Activated naive CD4-positive, alpha-beta T cell treated with anti-CD3 and anti-CD28 coated beads, Interleukin-2, amount 10 ng/mL, durations not matched to agents 7 days and 5 days (primary cell): ENCODE data around the gene MTSS2.

Source experiments
- CTCF ChIA-PET: fragments of 350-600 bp; sonication (Branson Sonifier 250); formaldehyde crosslinking; loops from one replicate; lab custom pipeline; 2021; ENCODE audit warnings: antibody characterized with exemption; lab: Charles Lee
- DNase-seq: peaks from one replicate; pipeline ENCODE4 v3.0.0-alpha.2; 2020
- H3K27ac Mint-ChIP-seq: one replicate; pipeline ENCODE4 v1.8.0; 2021; ENCODE audit warnings: mild to moderate bottlenecking, moderate library complexity, mixed read lengths
- H3K27me3 Mint-ChIP-seq: one replicate; pipeline ENCODE4 v1.8.0; 2021; ENCODE audit warnings: mild to moderate bottlenecking, mixed read lengths
- H3K36me3 Mint-ChIP-seq: one replicate; pipeline ENCODE4 v1.8.0; 2021; ENCODE audit warnings: mixed read lengths
- H3K4me1 Mint-ChIP-seq: one replicate; pipeline ENCODE4 v1.8.0; 2021; ENCODE audit warnings: mixed read lengths
- H3K4me3 Mint-ChIP-seq: one replicate; pipeline ENCODE4 v1.8.0; 2021; ENCODE audit warnings: mild to moderate bottlenecking, moderate library complexity, mixed read lengths
- H3K9me3 Mint-ChIP-seq: one replicate; pipeline ENCODE4 v1.8.0; 2021; ENCODE audit warnings: mixed read lengths

MTSS2 gene, protein sequence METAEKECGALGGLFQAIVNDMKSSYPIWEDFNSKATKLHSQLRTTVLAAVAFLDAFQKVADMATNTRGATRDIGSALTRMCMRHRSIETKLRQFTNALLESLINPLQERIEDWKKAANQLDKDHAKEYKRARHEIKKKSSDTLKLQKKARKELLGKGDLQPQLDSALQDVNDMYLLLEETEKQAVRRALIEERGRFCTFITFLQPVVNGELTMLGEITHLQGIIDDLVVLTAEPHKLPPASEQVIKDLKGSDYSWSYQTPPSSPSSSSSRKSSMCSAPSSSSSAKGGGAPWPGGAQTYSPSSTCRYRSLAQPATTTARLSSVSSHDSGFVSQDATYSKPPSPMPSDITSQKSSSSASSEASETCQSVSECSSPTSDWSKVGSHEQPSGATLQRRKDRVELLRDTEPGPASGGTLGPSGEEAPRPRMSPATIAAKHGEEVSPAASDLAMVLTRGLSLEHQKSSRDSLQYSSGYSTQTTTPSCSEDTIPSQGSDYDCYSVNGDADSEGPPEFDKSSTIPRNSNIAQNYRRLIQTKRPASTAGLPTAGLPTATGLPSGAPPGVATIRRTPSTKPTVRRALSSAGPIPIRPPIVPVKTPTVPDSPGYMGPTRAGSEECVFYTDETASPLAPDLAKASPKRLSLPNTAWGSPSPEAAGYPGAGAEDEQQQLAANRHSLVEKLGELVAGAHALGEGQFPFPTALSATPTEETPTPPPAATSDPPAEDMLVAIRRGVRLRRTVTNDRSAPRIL

DNA sequence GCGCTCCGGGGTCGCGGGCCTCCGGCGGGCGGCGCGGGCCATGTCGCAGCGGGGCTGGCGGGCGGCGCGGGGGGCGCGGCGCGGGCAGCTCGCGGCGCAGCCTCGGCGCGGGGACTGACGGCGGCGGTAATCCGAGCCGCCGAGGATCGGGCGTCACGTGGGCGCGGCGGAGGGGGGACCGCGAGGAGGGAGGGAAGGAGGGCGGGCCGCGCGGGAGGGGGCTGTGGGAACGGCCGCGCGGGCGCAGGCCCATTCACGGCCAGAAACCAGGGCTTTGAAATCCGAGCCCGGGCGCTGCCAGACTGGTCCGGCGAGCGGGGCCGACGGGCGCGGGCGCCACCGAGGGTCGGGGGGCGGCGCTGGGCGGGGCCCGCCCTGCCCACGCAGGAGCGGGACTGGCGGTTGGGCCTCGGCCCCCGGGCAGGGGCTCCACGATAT lies at the start of gene MTSS2:
TSS of gene MTSS2 (minus strand) at position 116 of the 438 bp plus-strand sequence. CDS start 262 bp downstream, outside the sequence.
- H3K4me1 Mint-ChIP-seq, result peaks cover 25% of the 10 kb centered on the region
- peaks cover 2% of the 10 kb centered on the region for H3K36me3 Mint-ChIP-seq
- H3K27ac Mint-ChIP-seq, result peak within 1 kb of the TSS; percentile 52
- H3K4me3 Mint-ChIP-seq, result peak within 1 kb of the TSS; percentile 76
- peak; percentile 73 for DNase-seq
- peaks cover 48% of the 10 kb centered on the region for H3K27me3 Mint-ChIP-seq
- no peaks in the 10 kb centered on the region for H3K9me3 Mint-ChIP-seq
- CTCF ChIA-PET, result interaction anchor here (6.1 kb wide), 1 partner anchor 85 kb away, joined by 37 read pairs; no protein-coding TSS in a partner anchor

GRCh38 chr16:70735141-70735979 lies 49.5 kb upstream of the MTSS2 start:
- Mint-ChIP-seq H3K27me3 (no peaks in the 10 kb centered on the region), H3K4me1 (peaks cover 76% of the 10 kb centered on the region), H3K4me3 (no peak overlapping the region), H3K36me3 (peaks cover 50% of the 10 kb centered on the region), H3K9me3 (no peaks in the 10 kb centered on the region), H3K27ac (peak overlapping the region; percentile 100)
- peak; percentile 31 for DNase-seq
- CTCF ChIA-PET, result interaction anchor here (2.1 kb wide), 1 partner anchor 35 kb away, joined by 9 read pairs; no protein-coding TSS in a partner anchor

GRCh38 chr16:70734522-70735095 lies 48.8 kb upstream of the MTSS2 start:
- no peak for DNase-seq
- Mint-ChIP-seq H3K4me3 (no peak overlapping the region), H3K27me3 (no peaks in the 10 kb centered on the region), H3K27ac (peak overlapping the region; percentile 100), H3K9me3 (no peaks in the 10 kb centered on the region), H3K4me1 (peaks cover 69% of the 10 kb centered on the region), H3K36me3 (peaks cover 57% of the 10 kb centered on the region)
- CTCF ChIA-PET, result interaction anchor here (2.1 kb wide), 1 partner anchor 36 kb away, joined by 9 read pairs; no protein-coding TSS in a partner anchor

DNA sequence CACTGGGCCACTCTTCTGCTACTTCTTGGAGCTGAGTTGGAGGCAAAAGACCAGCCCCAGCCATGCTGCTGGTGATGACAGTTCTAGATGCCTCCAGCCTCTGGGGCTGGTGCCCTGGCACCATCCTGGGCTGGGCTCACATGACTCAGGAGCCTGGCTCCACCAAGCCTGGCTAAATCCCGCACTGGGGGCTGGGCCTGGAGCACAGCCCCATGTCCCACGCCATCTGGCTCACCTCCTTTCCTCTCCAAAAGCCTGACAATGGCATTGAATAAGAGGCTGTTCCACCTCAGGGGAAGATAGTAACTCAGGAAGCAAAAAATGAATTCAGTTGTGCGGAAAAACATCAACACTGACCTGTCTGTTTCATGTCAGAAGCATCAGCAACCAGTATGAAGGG lies 45.1 kb upstream of the MTSS2 start:
- H3K36me3 Mint-ChIP-seq, result peaks cover 46% of the 10 kb centered on the region
- no peak overlapping the region for H3K4me3 Mint-ChIP-seq
- H3K4me1 Mint-ChIP-seq, result peaks cover 32% of the 10 kb centered on the region
- no peaks in the 10 kb centered on the region for H3K27me3 Mint-ChIP-seq
- no peaks in the 10 kb centered on the region for H3K9me3 Mint-ChIP-seq
- no peak overlapping the region for H3K27ac Mint-ChIP-seq
- CTCF ChIA-PET, result no interaction called here
- DNase-seq, result no peak

- CTCF ChIA-PET, result no interaction called here
- H3K4me3 Mint-ChIP-seq, result no peak overlapping the region
- no peak overlapping the region for H3K27ac Mint-ChIP-seq
- no peaks in the 10 kb centered on the region for H3K27me3 Mint-ChIP-seq
- H3K4me1 Mint-ChIP-seq, result peaks cover 23% of the 10 kb centered on the region
- DNase-seq, result no peak
- H3K36me3 Mint-ChIP-seq, result peaks cover 45% of the 10 kb centered on the region
- no peaks in the 10 kb centered on the region for H3K9me3 Mint-ChIP-seq
These were observed 44.2 kb upstream of the MTSS2 start for GRCh38 chr16:70730031-70730430.

DNA sequence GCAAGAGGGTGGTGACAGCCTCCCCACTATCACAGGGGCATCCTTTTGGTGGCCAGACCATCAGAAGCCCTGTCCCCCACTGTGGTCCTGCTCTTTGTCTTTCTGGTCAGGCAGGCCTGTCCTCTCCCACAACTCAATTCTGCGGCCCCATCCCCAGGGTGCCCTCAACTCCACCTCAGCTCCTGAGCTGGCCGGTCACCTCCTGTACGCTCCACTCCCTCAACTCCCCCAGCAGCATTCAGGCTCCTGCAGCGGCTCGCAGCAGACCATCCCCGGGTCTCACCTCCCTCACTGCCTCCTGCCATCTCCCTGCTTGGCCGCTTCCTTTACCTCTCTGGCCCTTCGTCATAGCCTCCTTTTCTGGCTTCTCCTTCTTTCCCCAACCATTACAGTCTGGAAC lies 43.4 kb upstream of the MTSS2 start:
- DNase-seq, result no peak
- peaks cover 17% of the 10 kb centered on the region for H3K4me1 Mint-ChIP-seq
- H3K36me3 Mint-ChIP-seq, result peaks cover 38% of the 10 kb centered on the region
- CTCF ChIA-PET, result interaction anchor here (1.6 to 3.4 kb wide), 2 partner anchors 9 to 41 kb away, joined by 3 to 9 read pairs; no protein-coding TSS in a partner anchor
- no peak overlapping the region for H3K4me3 Mint-ChIP-seq
- no peak overlapping the region for H3K27ac Mint-ChIP-seq
- H3K27me3 Mint-ChIP-seq, result no peaks in the 10 kb centered on the region
- no peaks in the 10 kb centered on the region for H3K9me3 Mint-ChIP-seq

GRCh38 chr16:70728150-70728549 lies 42.3 kb upstream of the MTSS2 start:
- H3K4me3 Mint-ChIP-seq, result no peak overlapping the region
- CTCF ChIA-PET, result interaction anchor here (1.6 to 3.4 kb wide), 2 partner anchors 10 to 43 kb away, joined by 3 to 9 read pairs; no protein-coding TSS in a partner anchor
- no peaks in the 10 kb centered on the region for H3K9me3 Mint-ChIP-seq
- H3K4me1 Mint-ChIP-seq, result peaks cover 9% of the 10 kb centered on the region
- no peak for DNase-seq
- peaks cover 34% of the 10 kb centered on the region for H3K36me3 Mint-ChIP-seq
- no peak overlapping the region for H3K27ac Mint-ChIP-seq
- no peaks in the 10 kb centered on the region for H3K27me3 Mint-ChIP-seq

DNA sequence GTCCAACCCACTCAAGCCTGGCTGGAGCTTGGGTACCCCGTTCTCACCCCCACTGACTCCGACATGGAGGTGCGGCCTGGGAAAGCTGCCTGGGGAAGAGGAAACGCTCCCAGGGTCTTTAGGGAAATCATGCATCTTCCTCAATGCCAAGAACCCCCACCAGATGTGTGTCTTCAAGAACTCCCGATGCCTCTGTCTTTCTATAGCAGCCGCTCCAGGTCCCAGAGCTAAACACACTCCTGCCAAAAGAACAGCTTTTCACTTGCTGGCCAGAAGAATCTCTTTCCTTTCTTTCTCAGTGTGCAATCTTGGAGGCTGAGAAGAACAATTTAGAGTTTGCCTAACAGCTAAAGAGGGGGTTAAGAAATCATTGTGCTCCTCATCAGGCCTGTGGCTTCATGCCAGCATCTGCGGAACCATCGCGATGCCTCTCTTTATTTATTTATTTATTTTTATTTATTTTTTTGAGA lies 41.1 kb upstream of the MTSS2 start:
- Mint-ChIP-seq H3K36me3 (peaks cover 30% of the 10 kb centered on the region), H3K4me1 (peaks cover under 1% of the 10 kb centered on the region)

GRCh38 chr16:70725912-70726828 lies 40.3 kb upstream of the MTSS2 start:
- peaks cover 24% of the 10 kb centered on the region for H3K36me3 Mint-ChIP-seq
- H3K27ac Mint-ChIP-seq, result no peak overlapping the region
- H3K4me1 Mint-ChIP-seq, result no peaks in the 10 kb centered on the region
- CTCF ChIA-PET, result interaction anchor here (3.4 kb wide), 1 partner anchor 45 kb away, joined by 9 read pairs; no protein-coding TSS in a partner anchor
- H3K27me3 Mint-ChIP-seq, result no peaks in the 10 kb centered on the region
- no peak for DNase-seq
- H3K9me3 Mint-ChIP-seq, result no peaks in the 10 kb centered on the region
- H3K4me3 Mint-ChIP-seq, result no peak overlapping the region

More for the DNA sequence above, 41.1 kb upstream of the MTSS2 start:
- H3K27ac Mint-ChIP-seq, result no peak overlapping the region
- H3K9me3 Mint-ChIP-seq, result no peaks in the 10 kb centered on the region
- CTCF ChIA-PET, result interaction anchor here (3.4 kb wide), 1 partner anchor 44 kb away, joined by 9 read pairs; no protein-coding TSS in a partner anchor
- no peak for DNase-seq
- H3K27me3 Mint-ChIP-seq, result no peaks in the 10 kb centered on the region
- no peak overlapping the region for H3K4me3 Mint-ChIP-seq

- DNase-seq, result no peak
- Mint-ChIP-seq H3K27ac (no peak overlapping the region), H3K9me3 (no peaks in the 10 kb centered on the region), H3K4me3 (no peak overlapping the region), H3K27me3 (no peaks in the 10 kb centered on the region), H3K4me1 (no peaks in the 10 kb centered on the region), H3K36me3 (peaks cover 22% of the 10 kb centered on the region)
- CTCF ChIA-PET, result interaction anchor here (0.6 kb wide), 1 partner anchor 53 kb away, joined by 3 read pairs; no protein-coding TSS in a partner anchor
These were observed 39.4 kb upstream of the MTSS2 start for GRCh38 chr16:70725024-70725911.

DNA sequence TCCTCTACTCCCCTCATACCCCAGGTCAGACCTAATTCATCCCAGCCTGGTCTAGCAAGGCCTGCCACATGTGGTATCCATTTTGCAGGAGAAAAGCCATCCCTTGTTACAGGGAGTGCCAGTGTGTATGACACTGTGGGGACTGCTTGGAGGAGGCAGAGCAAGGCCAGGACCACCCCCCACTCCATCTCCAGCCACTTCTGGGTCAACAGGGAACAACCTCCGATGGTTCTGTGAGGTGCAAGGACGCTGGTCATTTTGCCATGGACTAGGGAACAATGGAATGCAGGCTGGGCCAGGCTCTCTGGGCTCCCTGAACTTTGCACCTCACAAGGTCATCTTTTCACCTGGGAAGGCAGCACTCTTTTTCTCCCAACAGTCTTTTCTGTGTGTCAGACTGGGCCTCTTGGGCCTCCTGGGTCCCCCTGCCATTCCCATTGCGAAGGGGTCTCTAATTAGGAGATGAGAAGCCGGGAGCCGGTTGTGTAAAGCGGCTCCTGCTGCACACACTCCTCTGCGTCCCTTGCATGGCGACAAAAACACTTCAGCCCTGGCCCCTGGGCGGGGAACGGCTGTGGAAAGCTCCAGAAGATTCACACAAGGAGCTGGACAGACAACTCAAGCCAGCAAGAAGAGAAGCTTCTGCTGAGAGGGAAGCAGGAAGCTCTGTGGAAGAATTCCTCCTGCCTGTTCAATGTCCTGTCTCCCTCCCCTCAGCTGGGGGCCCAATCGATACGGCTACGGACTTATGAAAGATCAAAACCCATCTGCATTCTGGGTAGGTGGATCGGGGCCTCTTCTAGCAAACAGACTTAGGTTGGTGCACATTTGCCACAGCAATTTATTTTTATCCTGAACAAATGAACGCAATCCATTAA lies 38.5 kb upstream of the MTSS2 start:
- peaks cover 20% of the 10 kb centered on the region for H3K36me3 Mint-ChIP-seq
- H3K27ac Mint-ChIP-seq, result peak overlapping the region; percentile 37
- DNase-seq, result no peak
- H3K27me3 Mint-ChIP-seq, result no peaks in the 10 kb centered on the region
- H3K9me3 Mint-ChIP-seq, result no peaks in the 10 kb centered on the region
- H3K4me1 Mint-ChIP-seq, result no peaks in the 10 kb centered on the region
- H3K4me3 Mint-ChIP-seq, result no peak overlapping the region
- CTCF ChIA-PET, result interaction anchor here (0.6 kb wide), 1 partner anchor 54 kb away, joined by 3 read pairs; no protein-coding TSS in a partner anchor
